ENCODE results near the gene PFDN6.
"Not testable (repeated sequence)": the region's sequence is repeated elsewhere in the genome, so short reads cannot be mapped to it uniquely, and the experiment has no call there.

The PFDN6 gene

DNA sequence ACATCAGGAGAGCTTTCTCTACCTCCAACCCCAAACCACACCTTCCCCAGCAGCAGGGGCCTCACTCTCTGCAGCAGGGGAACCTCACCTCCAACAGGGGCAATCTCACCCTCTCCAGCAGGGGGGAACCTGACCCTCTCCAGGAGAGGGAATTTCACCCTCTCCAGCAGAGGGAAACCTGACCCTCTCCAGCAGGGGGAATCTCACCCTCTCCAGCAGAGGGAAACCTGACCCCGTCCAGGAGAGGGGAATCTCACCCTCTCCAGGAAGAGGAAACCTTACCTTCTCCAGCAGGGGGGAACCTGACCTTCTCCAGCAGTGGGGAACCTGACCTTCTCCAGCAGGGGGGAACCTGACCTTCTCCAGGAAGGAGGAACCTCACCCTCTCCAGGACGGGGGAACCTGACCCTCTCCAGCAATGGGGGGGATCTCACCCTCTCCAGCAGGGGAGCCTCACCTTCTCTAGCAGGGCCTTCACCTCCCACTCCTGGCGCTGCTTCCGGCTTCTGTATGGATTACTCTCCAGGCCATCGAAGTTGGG is 9.4 kb upstream of the PFDN6 start:
- H3K4me1 Mint-ChIP-seq (ENCODE audit: low read depth) = peaks cover 30% of the 10 kb centered on the region
- H3K27me3 Mint-ChIP-seq = no peaks in the 10 kb centered on the region
- no peaks in the 10 kb centered on the region for H3K36me3 Mint-ChIP-seq
- H3K4me3 Mint-ChIP-seq = no peak overlapping the region
- H3K27ac Mint-ChIP-seq = no peak overlapping the region
- H3K9me3 Mint-ChIP-seq (ENCODE audit: low read depth) = no peaks in the 10 kb centered on the region

GRCh38 chr6:33280539-33280938 is 8.9 kb upstream of the PFDN6 start:
- peak overlapping the region; percentile 61 for H3K27ac Mint-ChIP-seq
- H3K9me3 Mint-ChIP-seq (ENCODE audit: low read depth) = no peaks in the 10 kb centered on the region
- no peaks in the 10 kb centered on the region for H3K27me3 Mint-ChIP-seq
- H3K36me3 Mint-ChIP-seq = no peaks in the 10 kb centered on the region
- peaks cover 27% of the 10 kb centered on the region for H3K4me1 Mint-ChIP-seq (ENCODE audit: low read depth)
- H3K4me3 Mint-ChIP-seq = no peak overlapping the region

DNA sequence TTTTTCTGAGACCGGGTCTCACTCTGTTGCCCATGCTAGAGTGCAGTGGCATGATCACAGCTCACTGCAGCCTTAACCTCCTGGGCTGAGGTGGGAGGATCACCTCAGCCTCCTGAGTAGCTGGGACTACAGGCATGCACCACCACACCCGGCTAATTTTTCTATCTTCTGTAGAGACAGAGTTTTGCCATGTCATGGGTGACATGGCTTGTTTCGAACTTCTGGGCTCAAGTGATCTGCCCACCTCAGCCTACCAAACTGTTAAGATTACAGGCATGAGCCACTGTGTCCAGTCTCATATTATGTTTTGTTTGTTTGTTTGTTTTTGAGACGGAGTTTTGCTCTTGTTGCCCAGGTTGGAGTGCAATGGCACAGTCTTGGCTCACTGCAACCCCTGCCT is 4.2 kb upstream of the PFDN6 start:
- H3K27me3 Mint-ChIP-seq; H3K9me3 Mint-ChIP-seq (ENCODE audit: low read depth); H3K4me3 Mint-ChIP-seq; H3K36me3 Mint-ChIP-seq; H3K27ac Mint-ChIP-seq: not testable (repeated sequence)
- H3K4me1 Mint-ChIP-seq (ENCODE audit: low read depth) = peaks cover 29% of the 10 kb centered on the region

- Mint-ChIP-seq H3K27ac (peak overlapping the region; percentile 35), H3K27me3 (no peaks in the 10 kb centered on the region), H3K36me3 (peaks cover 6% of the 10 kb centered on the region), H3K4me3 (peak overlapping the region; percentile 99), H3K9me3 (ENCODE audit: low read depth) (no peaks in the 10 kb centered on the region), H3K4me1 (ENCODE audit: low read depth) (peaks cover 37% of the 10 kb centered on the region)
Measured at GRCh38 chr6:33286946-33287914, 2.2 kb upstream of the PFDN6 start.

DNA sequence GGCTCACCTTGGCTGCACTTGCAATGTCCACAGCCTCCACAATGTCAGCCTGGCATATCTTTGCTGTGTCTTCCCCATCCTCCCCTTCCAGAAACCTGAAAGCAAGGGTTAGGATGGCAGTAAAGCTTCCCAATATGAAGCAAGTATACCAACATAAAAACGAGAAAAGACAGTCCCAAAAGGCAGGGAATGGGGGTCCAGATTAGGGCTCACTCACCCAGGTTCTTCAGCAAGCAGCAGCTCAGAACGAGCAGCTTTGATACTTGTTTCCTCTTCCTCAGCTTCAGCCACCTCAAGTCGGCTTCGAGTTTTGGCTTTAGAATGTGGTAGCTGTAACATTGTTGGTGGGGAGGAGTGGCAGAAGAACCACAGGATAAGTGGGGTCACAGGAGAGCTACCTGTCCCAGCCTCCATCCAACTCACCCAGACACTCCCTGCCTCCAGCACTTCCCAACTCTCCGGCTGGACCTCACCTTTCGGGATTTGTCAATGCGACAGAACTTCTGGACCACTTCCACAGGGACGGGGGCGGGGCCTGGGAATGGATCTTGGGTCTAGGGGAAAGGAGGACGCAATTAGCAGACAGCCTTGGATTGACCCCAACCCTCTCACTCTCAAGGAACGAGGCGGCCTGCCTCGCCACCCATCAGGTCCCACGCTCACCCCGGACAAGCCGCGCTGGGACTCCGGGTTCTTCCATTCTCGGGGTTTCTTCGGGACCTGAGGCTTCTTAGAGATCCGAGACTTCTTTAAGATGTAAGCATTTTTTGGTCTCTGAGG is 1.1 kb upstream of the PFDN6 start:
- H3K27me3 Mint-ChIP-seq = no peaks in the 10 kb centered on the region
- peaks cover 6% of the 10 kb centered on the region for H3K36me3 Mint-ChIP-seq
- peaks cover 37% of the 10 kb centered on the region for H3K4me1 Mint-ChIP-seq (ENCODE audit: low read depth)
- peak overlapping the region; percentile 91 for H3K27ac Mint-ChIP-seq
- peak overlapping the region; percentile 99 for H3K4me3 Mint-ChIP-seq
- no peaks in the 10 kb centered on the region for H3K9me3 Mint-ChIP-seq (ENCODE audit: low read depth)

- Mint-ChIP-seq H3K4me3 (peak overlapping the region; percentile 99), H3K27me3 (no peaks in the 10 kb centered on the region), H3K36me3 (peaks cover 6% of the 10 kb centered on the region), H3K4me1 (ENCODE audit: low read depth) (peaks cover 37% of the 10 kb centered on the region), H3K9me3 (ENCODE audit: low read depth) (no peaks in the 10 kb centered on the region), H3K27ac (peak overlapping the region; percentile 91)
Measured at GRCh38 chr6:33289784-33290315, 449 bp downstream of the PFDN6 start.

DNA sequence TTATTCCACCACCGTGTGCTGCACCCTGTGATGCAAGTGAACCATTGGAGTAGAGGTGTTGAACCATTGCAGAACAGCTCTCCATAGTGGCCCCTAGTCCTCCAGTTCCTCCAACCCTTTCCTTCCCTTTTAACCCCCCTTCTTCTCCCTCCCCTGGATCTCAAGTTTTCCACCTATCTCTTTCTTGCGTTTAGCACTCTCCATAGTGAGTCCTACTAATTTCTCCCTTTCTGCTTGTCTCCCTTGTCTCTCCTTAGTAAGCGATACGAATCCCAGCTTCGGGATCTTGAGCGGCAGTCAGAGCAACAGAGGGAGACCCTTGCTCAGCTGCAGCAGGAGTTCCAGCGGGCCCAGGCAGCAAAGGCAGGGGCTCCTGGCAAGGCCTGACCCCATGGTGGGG is 1.1 kb downstream of the PFDN6 start:
- H3K27ac Mint-ChIP-seq = peak overlapping the region; percentile 91
- H3K27me3 Mint-ChIP-seq = no peaks in the 10 kb centered on the region
- peak overlapping the region; percentile 99 for H3K4me3 Mint-ChIP-seq
- H3K4me1 Mint-ChIP-seq (ENCODE audit: low read depth) = peaks cover 37% of the 10 kb centered on the region
- H3K36me3 Mint-ChIP-seq = peaks cover 6% of the 10 kb centered on the region
- no peaks in the 10 kb centered on the region for H3K9me3 Mint-ChIP-seq (ENCODE audit: low read depth)

DNA sequence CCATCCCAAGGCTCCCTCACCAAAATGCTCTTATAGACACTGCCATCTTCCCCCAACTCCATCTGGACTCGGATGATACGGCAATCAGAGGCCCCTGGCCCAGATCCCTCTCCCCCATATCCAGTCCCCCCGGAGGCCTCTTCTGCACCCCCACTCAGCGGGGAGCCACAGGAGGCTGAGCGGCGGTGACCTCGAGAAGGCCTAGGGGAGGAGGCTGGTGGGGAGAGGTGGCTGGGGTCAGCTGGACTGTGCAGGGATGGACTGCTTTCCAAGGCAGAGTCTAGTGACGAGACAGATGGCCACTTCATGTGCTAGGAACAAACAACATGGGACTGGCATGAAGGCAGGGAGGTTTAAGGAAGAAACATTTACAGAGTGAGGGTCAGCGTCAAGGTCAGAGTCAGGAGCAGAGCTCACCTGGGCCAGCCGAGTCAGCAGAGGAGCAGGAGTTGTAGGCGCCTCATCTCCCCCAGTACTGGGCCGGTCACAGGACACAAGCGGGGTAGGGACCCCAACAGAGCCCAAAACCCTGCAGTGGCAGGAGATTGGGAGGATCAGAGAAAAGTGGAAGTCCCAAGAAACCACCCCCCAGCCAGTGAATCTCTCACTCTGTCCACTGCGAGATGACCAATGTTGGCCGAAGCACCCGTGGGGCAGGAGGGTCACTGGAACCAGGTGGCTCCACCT is 3.7 kb downstream of the PFDN6 start:
- Mint-ChIP-seq H3K9me3 (ENCODE audit: low read depth) (no peaks in the 10 kb centered on the region), H3K27ac (peak overlapping the region; percentile 30), H3K4me1 (ENCODE audit: low read depth) (peaks cover 36% of the 10 kb centered on the region), H3K36me3 (peaks cover 2% of the 10 kb centered on the region), H3K4me3 (no peak overlapping the region), H3K27me3 (no peaks in the 10 kb centered on the region)

GRCh38 chr6:33294086-33294823 is 4.9 kb downstream of the PFDN6 start:
- Mint-ChIP-seq H3K36me3 (peaks cover 2% of the 10 kb centered on the region), H3K4me3 (peak overlapping the region; percentile 5)

GRCh38 chr6:33295621-33296369 is 6.4 kb downstream of the PFDN6 start:
- H3K4me3 Mint-ChIP-seq = peak overlapping the region; percentile 23
- H3K36me3 Mint-ChIP-seq = peaks cover 3% of the 10 kb centered on the region
- H3K4me1 Mint-ChIP-seq (ENCODE audit: low read depth) = peaks cover 32% of the 10 kb centered on the region
- H3K27ac Mint-ChIP-seq = peak overlapping the region; percentile 55
- H3K9me3 Mint-ChIP-seq (ENCODE audit: low read depth) = no peaks in the 10 kb centered on the region
- H3K27me3 Mint-ChIP-seq = no peaks in the 10 kb centered on the region

More at GRCh38 chr6:33294086-33294823, 4.9 kb downstream of the PFDN6 start:
- Mint-ChIP-seq H3K9me3 (ENCODE audit: low read depth) (no peaks in the 10 kb centered on the region), H3K27ac (no peak overlapping the region), H3K27me3 (no peaks in the 10 kb centered on the region), H3K4me1 (ENCODE audit: low read depth) (peaks cover 31% of the 10 kb centered on the region)

DNA sequence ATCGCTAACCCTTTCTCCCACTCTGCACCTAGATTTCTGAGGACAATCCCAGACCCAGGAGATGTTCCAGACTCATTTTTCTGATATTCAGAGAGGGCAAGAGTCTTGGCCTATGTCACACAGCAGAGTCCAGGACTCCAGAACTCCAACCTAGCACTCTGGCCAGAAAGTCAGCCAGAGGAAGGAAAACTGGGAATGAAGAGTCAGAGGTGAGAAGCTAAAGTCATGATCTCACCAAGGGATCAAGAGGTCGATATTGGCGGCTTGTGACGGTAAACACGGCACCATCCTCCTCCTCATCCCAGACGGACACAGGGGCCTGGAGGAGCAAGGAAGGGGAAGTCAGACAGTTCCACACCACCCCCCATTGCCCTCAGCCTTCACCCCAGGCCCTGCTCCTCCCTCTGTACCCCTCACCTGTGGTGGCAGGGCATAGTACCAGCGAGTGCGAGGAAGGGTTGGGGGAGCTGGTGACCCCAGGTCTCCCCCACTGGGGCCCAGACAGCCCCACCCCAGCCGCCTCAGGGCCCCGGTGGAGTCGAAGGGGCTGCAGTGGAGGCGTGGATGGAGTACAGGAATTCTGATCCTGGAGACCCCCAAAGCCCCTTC is 7.5 kb downstream of the PFDN6 start:
- Mint-ChIP-seq H3K4me1 (ENCODE audit: low read depth) (peaks cover 33% of the 10 kb centered on the region), H3K4me3 (peak overlapping the region; percentile 46), H3K27ac (peak overlapping the region; percentile 73), H3K36me3 (peaks cover 3% of the 10 kb centered on the region), H3K27me3 (no peaks in the 10 kb centered on the region), H3K9me3 (ENCODE audit: low read depth) (no peaks in the 10 kb centered on the region)

- no peaks in the 10 kb centered on the region for H3K27me3 Mint-ChIP-seq
- H3K9me3 Mint-ChIP-seq (ENCODE audit: low read depth) = no peaks in the 10 kb centered on the region
- peaks cover 3% of the 10 kb centered on the region for H3K36me3 Mint-ChIP-seq
- H3K27ac Mint-ChIP-seq = peak overlapping the region; percentile 73
- H3K4me1 Mint-ChIP-seq (ENCODE audit: low read depth) = peaks cover 33% of the 10 kb centered on the region
- peak overlapping the region; percentile 46 for H3K4me3 Mint-ChIP-seq
Measured at GRCh38 chr6:33297406-33297955, 8.1 kb downstream of the PFDN6 start.

All from activated naive CD8-positive, alpha-beta T cell (primary cell).